ENCODE data around the gene PTPRJ. TPM values are rescaled to one million over a fixed set of nuclear protein-coding genes. Genes with fewer than 3 reads are reported as not detected.

PTPRJ gene
- total and polyA plus RNA-seq, 9 of the 15 experiments (the other 6 are each of a cell fraction or from before 2014, with no cell fraction given): 0.56 to 10.7 (median 4.8) TPM

DNA sequence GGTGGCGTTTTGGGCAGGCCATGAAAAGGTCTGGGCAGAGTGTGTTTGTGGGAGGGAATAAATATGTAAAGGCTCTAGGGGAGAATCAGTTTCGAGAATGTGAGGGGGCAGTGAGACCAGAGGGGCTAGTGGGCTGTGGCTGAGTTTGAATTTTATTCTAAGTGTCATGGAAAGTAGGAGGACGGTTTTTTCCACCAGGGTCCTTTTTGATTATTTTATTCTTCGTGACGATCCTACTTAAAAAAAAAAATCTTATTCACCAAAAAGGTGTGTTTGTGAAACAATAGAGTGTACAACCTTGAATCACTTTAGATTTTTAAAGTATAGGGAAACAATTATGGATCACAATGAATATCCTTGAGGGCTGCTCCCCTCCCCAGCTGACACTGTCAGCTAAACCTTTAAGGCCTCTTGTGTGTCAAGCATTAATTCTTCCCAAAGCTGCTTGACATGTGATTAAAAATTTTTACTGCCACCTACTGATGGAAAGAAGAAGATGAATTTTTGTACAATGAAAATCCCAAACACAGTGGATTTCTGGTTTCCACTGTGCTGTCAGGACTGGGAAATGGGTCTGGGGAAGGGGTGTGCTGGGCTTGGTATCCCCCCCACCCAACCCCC is 128.8 kb downstream of the PTPRJ start (continued):
- TF ChIP-seq TGIF2 (CRISPR knock-in tag; IDR thresholded peaks at IDR 0.05): no peak
- TF ChIP-seq ZNF24 (IDR thresholded peaks at IDR 0.05): peak; percentile 85
- TF ChIP-seq, protein P1, sequence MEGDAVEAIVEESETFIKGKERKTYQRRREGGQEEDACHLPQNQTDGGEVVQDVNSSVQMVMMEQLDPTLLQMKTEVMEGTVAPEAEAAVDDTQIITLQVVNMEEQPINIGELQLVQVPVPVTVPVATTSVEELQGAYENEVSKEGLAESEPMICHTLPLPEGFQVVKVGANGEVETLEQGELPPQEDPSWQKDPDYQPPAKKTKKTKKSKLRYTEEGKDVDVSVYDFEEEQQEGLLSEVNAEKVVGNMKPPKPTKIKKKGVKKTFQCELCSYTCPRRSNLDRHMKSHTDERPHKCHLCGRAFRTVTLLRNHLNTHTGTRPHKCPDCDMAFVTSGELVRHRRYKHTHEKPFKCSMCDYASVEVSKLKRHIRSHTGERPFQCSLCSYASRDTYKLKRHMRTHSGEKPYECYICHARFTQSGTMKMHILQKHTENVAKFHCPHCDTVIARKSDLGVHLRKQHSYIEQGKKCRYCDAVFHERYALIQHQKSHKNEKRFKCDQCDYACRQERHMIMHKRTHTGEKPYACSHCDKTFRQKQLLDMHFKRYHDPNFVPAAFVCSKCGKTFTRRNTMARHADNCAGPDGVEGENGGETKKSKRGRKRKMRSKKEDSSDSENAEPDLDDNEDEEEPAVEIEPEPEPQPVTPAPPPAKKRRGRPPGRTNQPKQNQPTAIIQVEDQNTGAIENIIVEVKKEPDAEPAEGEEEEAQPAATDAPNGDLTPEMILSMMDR (IDR thresholded peaks at IDR 0.05 in 2 of 3, conservative IDR thresholded peaks at IDR 0.05 in 1 of 3; ENCODE audit: insufficient read depth in 2 of 3, low read depth in 1 of 3, low read length in 3 of 3): peak; percentile 41 to 66 (median 46); a peak in 4 of 6 replicates
- TF ChIP-seq NR2C1 (IDR thresholded peaks at IDR 0.05): no peak
- no peak for TF ChIP-seq NR2C1 (tag; IDR thresholded peaks at IDR 0.05)
- TF ChIP-seq SMC3 (conservative IDR thresholded peaks at IDR 0.05; ENCODE audit: insufficient read depth, low read depth, low read length): 0 out of 2 replicates have a peak, but pooled peaks have one; percentile 27
- TF ChIP-seq, protein P2, sequence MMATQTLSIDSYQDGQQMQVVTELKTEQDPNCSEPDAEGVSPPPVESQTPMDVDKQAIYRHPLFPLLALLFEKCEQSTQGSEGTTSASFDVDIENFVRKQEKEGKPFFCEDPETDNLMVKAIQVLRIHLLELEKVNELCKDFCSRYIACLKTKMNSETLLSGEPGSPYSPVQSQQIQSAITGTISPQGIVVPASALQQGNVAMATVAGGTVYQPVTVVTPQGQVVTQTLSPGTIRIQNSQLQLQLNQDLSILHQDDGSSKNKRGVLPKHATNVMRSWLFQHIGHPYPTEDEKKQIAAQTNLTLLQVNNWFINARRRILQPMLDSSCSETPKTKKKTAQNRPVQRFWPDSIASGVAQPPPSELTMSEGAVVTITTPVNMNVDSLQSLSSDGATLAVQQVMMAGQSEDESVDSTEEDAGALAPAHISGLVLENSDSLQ (IDR thresholded peaks at IDR 0.05): peak; percentile 32
- TF ChIP-seq, protein P3, sequence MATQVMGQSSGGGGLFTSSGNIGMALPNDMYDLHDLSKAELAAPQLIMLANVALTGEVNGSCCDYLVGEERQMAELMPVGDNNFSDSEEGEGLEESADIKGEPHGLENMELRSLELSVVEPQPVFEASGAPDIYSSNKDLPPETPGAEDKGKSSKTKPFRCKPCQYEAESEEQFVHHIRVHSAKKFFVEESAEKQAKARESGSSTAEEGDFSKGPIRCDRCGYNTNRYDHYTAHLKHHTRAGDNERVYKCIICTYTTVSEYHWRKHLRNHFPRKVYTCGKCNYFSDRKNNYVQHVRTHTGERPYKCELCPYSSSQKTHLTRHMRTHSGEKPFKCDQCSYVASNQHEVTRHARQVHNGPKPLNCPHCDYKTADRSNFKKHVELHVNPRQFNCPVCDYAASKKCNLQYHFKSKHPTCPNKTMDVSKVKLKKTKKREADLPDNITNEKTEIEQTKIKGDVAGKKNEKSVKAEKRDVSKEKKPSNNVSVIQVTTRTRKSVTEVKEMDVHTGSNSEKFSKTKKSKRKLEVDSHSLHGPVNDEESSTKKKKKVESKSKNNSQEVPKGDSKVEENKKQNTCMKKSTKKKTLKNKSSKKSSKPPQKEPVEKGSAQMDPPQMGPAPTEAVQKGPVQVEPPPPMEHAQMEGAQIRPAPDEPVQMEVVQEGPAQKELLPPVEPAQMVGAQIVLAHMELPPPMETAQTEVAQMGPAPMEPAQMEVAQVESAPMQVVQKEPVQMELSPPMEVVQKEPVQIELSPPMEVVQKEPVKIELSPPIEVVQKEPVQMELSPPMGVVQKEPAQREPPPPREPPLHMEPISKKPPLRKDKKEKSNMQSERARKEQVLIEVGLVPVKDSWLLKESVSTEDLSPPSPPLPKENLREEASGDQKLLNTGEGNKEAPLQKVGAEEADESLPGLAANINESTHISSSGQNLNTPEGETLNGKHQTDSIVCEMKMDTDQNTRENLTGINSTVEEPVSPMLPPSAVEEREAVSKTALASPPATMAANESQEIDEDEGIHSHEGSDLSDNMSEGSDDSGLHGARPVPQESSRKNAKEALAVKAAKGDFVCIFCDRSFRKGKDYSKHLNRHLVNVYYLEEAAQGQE (IDR thresholded peaks at IDR 0.05; ENCODE audit: borderline replicate concordance): peak; percentile 56; the same call in 1 of the 2 replicates
- TF ChIP-seq, protein P3 (CRISPR knock-in tag; IDR thresholded peaks at IDR 0.05; ENCODE audit: low read depth): no peak
- TF ChIP-seq, protein P4, sequence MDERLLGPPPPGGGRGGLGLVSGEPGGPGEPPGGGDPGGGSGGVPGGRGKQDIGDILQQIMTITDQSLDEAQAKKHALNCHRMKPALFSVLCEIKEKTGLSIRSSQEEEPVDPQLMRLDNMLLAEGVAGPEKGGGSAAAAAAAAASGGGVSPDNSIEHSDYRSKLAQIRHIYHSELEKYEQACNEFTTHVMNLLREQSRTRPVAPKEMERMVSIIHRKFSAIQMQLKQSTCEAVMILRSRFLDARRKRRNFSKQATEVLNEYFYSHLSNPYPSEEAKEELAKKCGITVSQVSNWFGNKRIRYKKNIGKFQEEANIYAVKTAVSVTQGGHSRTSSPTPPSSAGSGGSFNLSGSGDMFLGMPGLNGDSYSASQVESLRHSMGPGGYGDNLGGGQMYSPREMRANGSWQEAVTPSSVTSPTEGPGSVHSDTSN (CRISPR knock-in tag; IDR thresholded peaks at IDR 0.05; ENCODE audit: low read depth): no peak
- TF ChIP-seq, protein P4 (tag; conservative IDR thresholded peaks at IDR 0.05; ENCODE audit: low read depth): 0 out of 2 replicates have a peak, but pooled peaks have one; percentile 14
- TF ChIP-seq FOXM1 (IDR thresholded peaks at IDR 0.05; ENCODE audit: low read depth): no peak
- no peak for TF ChIP-seq FOXM1 (CRISPR knock-in tag; IDR thresholded peaks at IDR 0.05; ENCODE audit: low read depth)
- no peak for TF ChIP-seq ZC3H4 (CRISPR knock-in tag; IDR thresholded peaks at IDR 0.05; ENCODE audit: borderline replicate concordance)
- TF ChIP-seq ZNF76 (CRISPR knock-in tag; IDR thresholded peaks at IDR 0.05; ENCODE audit: borderline replicate concordance): no peak

All from K562 (cell line).